NCI-H748 (cell line): ENCODE data around the gene CHEK1.
"Not testable (repeated sequence)": the region's sequence is repeated elsewhere in the genome, so short reads cannot be mapped to it uniquely, and the experiment has no call there.

Experiments
- DNase-seq: peaks from one replicate; lab custom pipeline; 2025; ENCODE audit not compliant: unreplicated experiment; lab: John Stamatoyannopoulos, UW

Gene CHEK1

GRCh38 chr11:125624756-125625213, at the start of gene CHEK1:
Gene CHEK1, plus strand, starts transcription at chr11:125625163. Its CDS starts 1,606 bp downstream, at chr11:125626769.
- no peak for DNase-seq

GRCh38 chr11:125577181-125577580, 47.8 kb upstream of the CHEK1 start:
- not testable (repeated sequence) for DNase-seq

GRCh38 chr11:125578783-125579182, 46.2 kb upstream of the CHEK1 start:
- no peak for DNase-seq

- DNase-seq: no peak
Measured at GRCh38 chr11:125579811-125580210, 45.2 kb upstream of the CHEK1 start.

- DNase-seq: no peak
Measured at GRCh38 chr11:125583496-125583895, 41.5 kb upstream of the CHEK1 start.

GRCh38 chr11:125585487-125585886, 39.5 kb upstream of the CHEK1 start:
- no peak for DNase-seq

- no peak for DNase-seq
Measured at GRCh38 chr11:125586623-125587022, 38.3 kb upstream of the CHEK1 start.

- no peak for DNase-seq
Measured at GRCh38 chr11:125587480-125587879, 37.5 kb upstream of the CHEK1 start.

- DNase-seq: no peak
Measured at GRCh38 chr11:125588505-125588904, 36.5 kb upstream of the CHEK1 start.

- DNase-seq: peak; percentile 54
Measured at GRCh38 chr11:125591649-125592304, 33.2 kb upstream of the CHEK1 start.

- DNase-seq: peak; percentile 99
Measured at GRCh38 chr11:125592305-125593113, 32.5 kb upstream of the CHEK1 start, which contains the start of gene STT3A. Gene STT3A, plus strand, starts transcription at chr11:125592852. Its CDS starts 3,064 bp downstream, at chr11:125595916.

GRCh38 chr11:125593114-125593820, 31.7 kb upstream of the CHEK1 start:
- no peak for DNase-seq

- no peak for DNase-seq
Measured at GRCh38 chr11:125594958-125595357, 30.0 kb upstream of the CHEK1 start.

- DNase-seq: no peak
Measured at GRCh38 chr11:125600663-125601062, 24.3 kb upstream of the CHEK1 start.

- DNase-seq: no peak
Measured at GRCh38 chr11:125603207-125603606, 21.8 kb upstream of the CHEK1 start.

GRCh38 chr11:125605417-125605816, 19.5 kb upstream of the CHEK1 start:
- no peak for DNase-seq

- DNase-seq: no peak
Measured at GRCh38 chr11:125609545-125609944, 15.4 kb upstream of the CHEK1 start.

GRCh38 chr11:125618383-125618782, 6.6 kb upstream of the CHEK1 start:
- no peak for DNase-seq

GRCh38 chr11:125621995-125622394, 3.0 kb upstream of the CHEK1 start:
- DNase-seq: no peak

- no peak for DNase-seq
Measured at GRCh38 chr11:125623064-125623463, 1.9 kb upstream of the CHEK1 start.

- no peak for DNase-seq
Measured at GRCh38 chr11:125625225-125625629, 264 bp downstream of the CHEK1 start.
